CD4-positive, alpha-beta T cell (primary cell): ENCODE results near the gene FBXO36. TPM values are rescaled to one million over a fixed set of nuclear protein-coding genes. Genes with fewer than 3 reads are reported as not detected.

Experiments used
- ATAC-seq: fragments of 200-7000 bp; cut with Tn5 transposase; one replicate; pipeline ENCODE4 v1.10.0; 2022; ENCODE audit warnings: mild to moderate bottlenecking; ENCODE audit not compliant: poor library complexity
- CTCF ChIA-PET: fragments of 350-600 bp; sonication (Branson Sonifier 250); formaldehyde crosslinking; loops from one replicate; lab custom pipeline; 2021; ENCODE audit warnings: antibody characterized with exemption, inconsistent platforms; lab: Charles Lee
- POLR2A ChIA-PET: fragments of 350-600 bp; sonication (Branson Sonifier 250); formaldehyde crosslinking; loops from one replicate; lab custom pipeline; 2021; ENCODE audit warnings: antibody characterized with exemption, inconsistent platforms; lab: Charles Lee
- DNase-seq, 14 experiments: peaks; one replicate each; pipeline ENCODE4 v3.0.0-alpha.2; 2013 to 2020; ENCODE audit warnings: mixed read lengths in 2 of 14
- H3K27ac ChIP-seq, 2 donors: one replicate each; pipeline versions ENCODE4 v1.5.1 to v1.7.0; 2013; ENCODE audit warnings: low read length in 2 of 2, low read depth in 1 of 2, mild to moderate bottlenecking in 1 of 2
- H3K27me3 ChIP-seq, 2 experiments: 1 replicate in 1 of 2; 2 replicates in 1 of 2; pipeline versions ENCODE4 v1.6.1 to v1.7.0; 2013; ENCODE audit warnings: low read length in 2 of 2, control low read depth in 1 of 2, mild to moderate bottlenecking in 1 of 2, moderate library complexity in 1 of 2; ENCODE audit not compliant: insufficient read depth in 2 of 2, control insufficient read depth in 1 of 2
- H3K36me3 ChIP-seq: one replicate; pipeline ENCODE4 v1.6.1; 2013; ENCODE audit warnings: low read length, control low read depth; ENCODE audit not compliant: insufficient read depth
- H3K4me1 ChIP-seq: one replicate; pipeline ENCODE4 v1.6.1; 2013; ENCODE audit warnings: low read length, control low read depth; ENCODE audit not compliant: insufficient read depth
- H3K4me3 ChIP-seq: one replicate; pipeline ENCODE4 v1.5.1; 2013; ENCODE audit warnings: mild to moderate bottlenecking, low read length, moderate library complexity
- H3K9me3 ChIP-seq, 2 experiments: 1 replicate in 1 of 2; 2 replicates in 1 of 2; pipeline versions ENCODE4 v1.6.1 to v1.7.0; 2013; ENCODE audit warnings: low read length in 2 of 2, mild to moderate bottlenecking in 2 of 2, control low read depth in 1 of 2, moderate library complexity in 1 of 2; ENCODE audit not compliant: control insufficient read depth in 1 of 2, insufficient read depth in 1 of 2
- H3K27ac Mint-ChIP-seq: one replicate; pipeline ENCODE4 v1.8.0; 2020; ENCODE audit warnings: mixed read lengths
- H3K27me3 Mint-ChIP-seq: one replicate; pipeline ENCODE4 v1.8.0; 2021; ENCODE audit warnings: mixed read lengths
- H3K36me3 Mint-ChIP-seq: one replicate; pipeline ENCODE4 v1.8.0; 2021; ENCODE audit warnings: low read depth, mixed read lengths
- H3K4me1 Mint-ChIP-seq: one replicate; pipeline ENCODE4 v1.8.0; 2021; ENCODE audit warnings: low read depth, mixed read lengths
- H3K4me3 Mint-ChIP-seq: one replicate; pipeline ENCODE4 v1.8.0; 2020; ENCODE audit warnings: mild to moderate bottlenecking, mixed read lengths
- H3K9me3 Mint-ChIP-seq: one replicate; pipeline ENCODE4 v1.8.0; 2020; ENCODE audit warnings: mixed read lengths
- intact Hi-C, 2 experiments: fragments of 100-400 bp; cut with DNase I in 1 of 2; cut with micrococcal nuclease in 1 of 2; formaldehyde crosslinking; loops; one replicate each; pipeline versions ENCODE4 v1.15.1 to v1.9.0; 2023 to 2025; cut with DNase I, micrococcal nuclease
- polyA plus RNA-seq, 2 donors: library from polyadenylated mRNA; unstranded; fragments of 120-200 nt; gene quantifications; one replicate each; pipeline ENCODE4 v1.2.1, GENCODE V29; 2013
- total RNA-seq, 174 experiments: library from RNA in 2 of 174; stranded (reverse) in 2 of 174; gene quantifications; one replicate each; pipeline ENCODE4 v1.2.3 and lab custom pipeline; 2021 to 2026
- TF ChIP-seq, protein P1 (sequence below): fragments of 200-600 bp; IDR thresholded peaks from one replicate; pipeline ENCODE4 v1.8.0; 2022; ENCODE audit warnings: antibody characterized with exemption, mild to moderate bottlenecking

Gene FBXO36, protein sequence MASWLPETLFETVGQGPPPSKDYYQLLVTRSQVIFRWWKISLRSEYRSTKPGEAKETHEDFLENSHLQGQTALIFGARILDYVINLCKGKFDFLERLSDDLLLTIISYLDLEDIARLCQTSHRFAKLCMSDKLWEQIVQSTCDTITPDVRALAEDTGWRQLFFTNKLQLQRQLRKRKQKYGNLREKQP
- total RNA-seq (under 1 TPM; 0.52 to 0.84 TPM), total RNA-seq (lab: John Stamatoyannopoulos, UW) (0.25 to 4.1 (median 2.2) reads per million in 172 experiments)
- 0.95 TPM for polyA plus RNA-seq (2013, experiment 1 of 2)
- polyA plus RNA-seq (2013, experiment 2 of 2), result 0.94 TPM

DNA sequence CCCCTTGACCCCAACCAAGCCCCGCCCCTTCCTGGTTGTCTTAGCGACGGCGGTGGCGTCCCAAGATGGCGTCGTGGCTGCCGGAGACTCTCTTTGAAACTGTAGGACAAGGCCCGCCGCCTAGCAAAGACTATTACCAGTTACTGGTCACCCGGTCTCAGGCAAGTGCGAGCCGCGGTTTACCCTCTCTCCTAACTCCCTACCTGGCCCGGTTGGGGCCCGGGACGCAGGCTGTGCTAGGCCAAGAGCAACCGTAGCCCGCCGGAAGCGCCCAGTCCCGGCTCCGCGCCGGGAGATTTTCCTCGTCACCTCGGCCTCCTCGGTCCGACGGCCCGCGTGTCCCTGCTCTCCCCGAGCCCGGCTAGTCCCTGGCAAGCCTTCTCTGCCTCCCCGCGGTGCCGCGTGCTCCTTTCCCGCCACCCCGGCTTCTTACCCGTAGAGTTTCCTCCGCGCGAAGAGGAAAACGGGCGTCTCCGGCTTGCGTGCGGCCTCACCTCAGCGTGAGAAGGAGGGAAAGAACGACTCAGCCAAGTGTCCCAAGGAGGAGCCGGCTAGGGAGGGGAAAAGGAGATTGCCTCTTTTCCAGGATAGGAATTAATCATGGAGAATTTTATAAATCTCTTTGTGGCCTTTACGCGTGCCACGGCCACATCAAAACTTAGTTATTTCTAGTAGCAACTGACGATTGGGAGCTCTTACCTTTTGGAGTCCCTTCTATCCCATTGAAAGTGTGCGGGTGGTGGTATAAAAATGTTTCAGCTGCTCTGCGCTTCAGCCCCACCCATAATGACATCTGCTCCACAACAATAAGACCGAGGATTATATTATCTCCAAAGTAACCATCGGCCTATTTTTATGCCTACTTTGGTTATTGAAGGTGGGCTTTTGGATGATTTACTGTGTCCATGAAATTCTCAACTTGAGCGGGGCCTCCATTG lies at the start of gene FBXO36:
Gene FBXO36, plus strand, starts transcription at position 55 of the 938 bp plus-strand sequence. Its CDS starts 11 bp downstream, at position 66.
- Histone ChIP-seq H3K4me3 (peak within 1 kb of the TSS; percentile 85), H3K27me3 (no peaks in the 10 kb centered on the region), H3K4me1 (peaks cover 23% of the 10 kb centered on the region), H3K27ac (peak within 1 kb of the TSS; percentile 97 to 98), H3K9me3 (no peaks in the 10 kb centered on the region), H3K36me3 (peaks cover 2% of the 10 kb centered on the region)
- peak; percentile 66 for ATAC-seq
- intact Hi-C loops, result loop anchor here (5.0 to 10.0 kb wide), 4 partner anchors 70 to 1862 kb away; partner anchors contain the start of genes COPS7B (in 1 of the 2), PDE6D (in 1 of the 2) and SP110 (in 1 of the 2)
- peak within 1 kb of the TSS; percentile 98 for H3K4me3 Mint-ChIP-seq
- ChIA-PET CTCF (interaction anchor here (1.3 kb wide), 1 partner anchor 122 kb away, joined by 8 read pairs; no protein-coding TSS in a partner anchor), POLR2A (interaction anchor here (0.7 to 2.4 kb wide), 12 partner anchors 9 to 681 kb away, joined by 3 to 22 read pairs (median 4); partner anchors contain the start of gene SP140L)
- H3K27ac Mint-ChIP-seq, result peak within 1 kb of the TSS; percentile 95
- H3K9me3 Mint-ChIP-seq, result no peaks in the 10 kb centered on the region
- TF ChIP-seq, protein P1, sequence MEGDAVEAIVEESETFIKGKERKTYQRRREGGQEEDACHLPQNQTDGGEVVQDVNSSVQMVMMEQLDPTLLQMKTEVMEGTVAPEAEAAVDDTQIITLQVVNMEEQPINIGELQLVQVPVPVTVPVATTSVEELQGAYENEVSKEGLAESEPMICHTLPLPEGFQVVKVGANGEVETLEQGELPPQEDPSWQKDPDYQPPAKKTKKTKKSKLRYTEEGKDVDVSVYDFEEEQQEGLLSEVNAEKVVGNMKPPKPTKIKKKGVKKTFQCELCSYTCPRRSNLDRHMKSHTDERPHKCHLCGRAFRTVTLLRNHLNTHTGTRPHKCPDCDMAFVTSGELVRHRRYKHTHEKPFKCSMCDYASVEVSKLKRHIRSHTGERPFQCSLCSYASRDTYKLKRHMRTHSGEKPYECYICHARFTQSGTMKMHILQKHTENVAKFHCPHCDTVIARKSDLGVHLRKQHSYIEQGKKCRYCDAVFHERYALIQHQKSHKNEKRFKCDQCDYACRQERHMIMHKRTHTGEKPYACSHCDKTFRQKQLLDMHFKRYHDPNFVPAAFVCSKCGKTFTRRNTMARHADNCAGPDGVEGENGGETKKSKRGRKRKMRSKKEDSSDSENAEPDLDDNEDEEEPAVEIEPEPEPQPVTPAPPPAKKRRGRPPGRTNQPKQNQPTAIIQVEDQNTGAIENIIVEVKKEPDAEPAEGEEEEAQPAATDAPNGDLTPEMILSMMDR, result no peak
- peaks cover 56% of the 10 kb centered on the region for H3K4me1 Mint-ChIP-seq
- peaks cover 44% of the 10 kb centered on the region for H3K36me3 Mint-ChIP-seq
- peak in 12 of 14 experiments; percentile 17 to 92 (median 86) for DNase-seq
- peaks cover 5% of the 10 kb centered on the region for H3K27me3 Mint-ChIP-seq

DNA sequence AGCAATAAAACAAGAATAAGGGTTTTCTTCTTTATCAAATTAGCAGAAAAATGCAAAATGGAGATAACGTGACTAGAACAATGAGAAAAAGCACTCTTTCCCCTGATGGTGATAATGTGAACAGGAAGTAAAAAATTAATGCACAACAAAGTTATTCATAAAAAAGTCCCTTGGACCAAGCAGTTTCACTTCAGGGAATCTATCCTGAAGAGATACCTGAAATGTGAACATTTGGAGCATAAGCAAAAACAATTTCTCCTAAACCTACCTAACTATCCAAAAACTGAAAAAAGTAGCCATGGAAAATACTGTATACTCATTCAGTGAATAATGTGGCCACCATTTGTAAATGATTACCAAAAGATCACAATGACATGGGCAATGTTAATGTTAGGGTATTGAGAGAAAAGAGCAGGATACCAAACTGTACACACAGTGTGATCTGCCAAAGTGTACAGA lies 49.2 kb upstream of the FBXO36 start:
- Mint-ChIP-seq H3K27me3 (no peaks in the 10 kb centered on the region), H3K36me3 (peaks cover 87% of the 10 kb centered on the region), H3K4me1 (peaks cover 70% of the 10 kb centered on the region), H3K27ac (peak overlapping the region; percentile 65), H3K4me3 (peak overlapping the region; percentile 20), H3K9me3 (no peaks in the 10 kb centered on the region)
- intact Hi-C loops, result no loop called here
- TF ChIP-seq, protein P1, result no peak
- no peak overlapping the region for H3K27ac ChIP-seq
- no peak overlapping the region for H3K4me3 ChIP-seq
- ChIA-PET POLR2A (no interaction called here), CTCF (interaction anchor here (0.9 to 1.2 kb wide), 2 partner anchors 11 to 16 kb away, joined by 4 read pairs; no protein-coding TSS in a partner anchor)
- no peaks in the 10 kb centered on the region for H3K4me1 ChIP-seq
- H3K27me3 ChIP-seq, result no peaks in the 10 kb centered on the region
- ATAC-seq (no peak), DNase-seq (peak in 1 of 14 experiments; percentile 11)
- peaks cover 37% of the 10 kb centered on the region for H3K36me3 ChIP-seq
- no peaks in the 10 kb centered on the region for H3K9me3 ChIP-seq

DNA sequence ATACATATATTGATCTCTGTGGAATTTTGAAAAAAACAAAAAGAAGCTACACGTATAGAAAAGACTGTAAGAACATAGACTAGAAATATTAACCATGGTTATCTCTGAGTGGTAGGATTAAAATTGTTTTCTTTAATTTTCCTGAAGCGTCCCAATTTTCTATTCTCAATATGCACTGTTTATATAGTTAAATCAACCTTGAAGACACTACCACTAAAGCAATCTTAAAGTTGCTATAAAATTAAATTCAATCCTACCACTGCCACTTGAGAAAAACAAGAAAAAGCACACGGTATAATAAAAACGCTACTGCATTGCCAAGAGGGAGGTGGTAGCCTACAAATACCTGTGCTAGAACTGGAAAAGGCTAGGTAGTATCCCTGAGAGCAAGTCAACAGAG lies 47.7 kb upstream of the FBXO36 start:
- POLR2A ChIA-PET, result interaction anchor here (0.6 to 1.3 kb wide), 3 partner anchors 19 to 29 kb away, joined by 3 to 4 read pairs (median 3); no protein-coding TSS in a partner anchor
- Mint-ChIP-seq H3K27ac (no peak overlapping the region), H3K36me3 (peaks cover 84% of the 10 kb centered on the region)

More for the DNA sequence above, 47.7 kb upstream of the FBXO36 start:
- Mint-ChIP-seq H3K4me3 (no peak overlapping the region), H3K4me1 (peaks cover 62% of the 10 kb centered on the region), H3K27me3 (no peaks in the 10 kb centered on the region), H3K9me3 (no peaks in the 10 kb centered on the region)
- TF ChIP-seq, protein P1, result no peak
- no peak overlapping the region for H3K27ac ChIP-seq
- no peak overlapping the region for H3K4me3 ChIP-seq
- H3K4me1 ChIP-seq, result no peaks in the 10 kb centered on the region
- DNase-seq, result no peak
- no peak for ATAC-seq
- CTCF ChIA-PET, result interaction anchor here (0.7 kb wide), 1 partner anchor 10 kb away, joined by 3 read pairs; no protein-coding TSS in a partner anchor
- peaks cover 32% of the 10 kb centered on the region for H3K36me3 ChIP-seq
- no peaks in the 10 kb centered on the region for H3K27me3 ChIP-seq
- intact Hi-C loops, result no loop called here
- no peaks in the 10 kb centered on the region for H3K9me3 ChIP-seq
